Uterus (tissue), 2 donors: ENCODE measurements around the gene C3orf52.

Source experiments
- CTCF ChIP-seq, 4 experiments: fragments of 200-600 bp in 2 of 4; fragments of 450-650 bp in 2 of 4; sonication (generic) in 2 of 4; IDR thresholded peaks; one replicate each; pipeline ENCODE4 v1.5.1; 2016 to 2019; ENCODE audit warnings: antibody characterized with exemption in 4 of 4, mild to moderate bottlenecking in 2 of 4, moderate library complexity in 1 of 4
- POLR2A ChIP-seq, 2 donors: fragments of 450-650 bp; IDR thresholded peaks; one replicate each; pipeline ENCODE4 v1.6.1; 2016; ENCODE audit warnings: antibody characterized with exemption in 2 of 2, mild to moderate bottlenecking in 1 of 2, moderate library complexity in 1 of 2

GRCh38 chr3:112136046-112136445 lies 49.9 kb downstream of the C3orf52 start:
- no peak for TF ChIP-seq CTCF (IDR thresholded peaks at IDR 0.05)
- no peak for TF ChIP-seq POLR2A (IDR thresholded peaks at IDR 0.05)
